ENCODE measurements around the gene RABGAP1L. TPM values are rescaled to one million over a fixed set of nuclear protein-coding genes. Genes with fewer than 3 reads are reported as not detected.

Gene RABGAP1L
- total and polyA plus RNA-seq, 2 of the 4 experiments (the other 2 are of a cell fraction) = 7.9 to 26.7 TPM

DNA sequence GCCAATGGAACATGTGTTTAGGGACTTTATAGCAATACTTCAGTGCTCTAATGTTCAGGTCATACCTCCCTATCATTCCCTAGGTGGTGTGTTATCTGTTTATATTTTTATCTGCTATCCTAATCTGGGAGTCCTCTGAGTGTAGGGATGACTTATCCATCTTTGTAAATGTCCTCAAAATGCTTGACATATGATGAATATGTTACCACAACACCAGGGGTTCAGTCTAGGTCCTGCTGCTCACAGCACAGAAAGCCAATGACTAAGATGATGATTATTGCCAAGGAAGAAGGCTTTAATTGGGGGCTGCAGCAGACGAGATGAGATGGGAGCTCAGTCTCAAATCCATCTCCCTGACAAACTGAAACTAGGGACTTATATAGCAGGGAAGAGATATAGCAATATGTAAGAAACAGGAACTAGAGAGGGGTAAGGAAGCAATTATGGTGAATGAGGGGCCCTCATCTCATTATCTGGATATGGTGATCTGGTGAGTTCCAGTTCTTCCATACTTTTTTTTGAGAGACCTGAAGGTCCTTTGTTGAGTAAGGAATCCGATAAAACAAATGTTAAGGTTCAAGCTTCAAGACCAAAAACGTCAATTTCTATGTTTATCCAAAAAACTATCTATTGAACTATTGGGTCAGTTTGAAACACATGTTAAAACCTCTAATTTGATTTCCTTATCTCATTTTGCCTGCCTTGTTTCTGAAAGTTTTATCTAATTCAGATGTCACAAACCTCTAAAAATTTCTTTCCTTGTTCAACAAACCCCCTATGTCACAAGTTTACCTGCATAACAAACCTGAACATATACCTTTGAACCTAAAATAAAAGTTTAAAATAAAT, 583.7 kb downstream of the RABGAP1L start:
- ChIA-PET CTCF (interaction anchor here (1.4 to 3.0 kb wide), 3 partner anchors 12 to 484 kb away, joined by 4 to 11 read pairs (median 6); no protein-coding TSS in a partner anchor), POLR2A (ENCODE audit: unreplicated experiment) (no interaction called here)
- H2AK5ac ChIP-seq (ENCODE audit: low read depth, low read length) = no peak overlapping the region
- intact Hi-C loops (cut with micrococcal nuclease) = loop anchor here (5.0 to 10.0 kb wide), 3 partner anchors 651 to 1998 kb away; no protein-coding TSS in a partner anchor
- no peak overlapping the region for H2AFZ ChIP-seq (replicated peaks; ENCODE audit: low read length, poor library complexity)
- no peak overlapping the region for H3K23ac ChIP-seq (ENCODE audit: low read depth, low read length)
- H2BK15ac ChIP-seq (ENCODE audit: low read depth, low read length) = no peak overlapping the region
- H2BK5ac ChIP-seq (ENCODE audit: low read depth, low read length, poor library complexity, severe bottlenecking) = no peak overlapping the region
- no peaks in the 10 kb centered on the region for H3K36me3 ChIP-seq (ENCODE audit: control insufficient read depth, insufficient read depth, low read length)
- BruUV-seq (replicated peaks) = no TSS peak
- H3K18ac ChIP-seq (ENCODE audit: low read depth, low read length) = peak overlapping the region; percentile 47; the same call in 1 of the 2 replicates
- no peak overlapping the region for H3K4ac ChIP-seq (ENCODE audit: low read depth, low read length)
- peak; percentile 12 for DNase-seq
- WGBS, 2 experiments (ENCODE audit: extremely low coverage in 2 of 2, insufficient read length in 1 of 2) = no CpG with 5 or more reads among the region's 3 CpGs
- no peaks in the 10 kb centered on the region for H3K4me1 ChIP-seq (ENCODE audit: control insufficient read depth, insufficient read depth, low read length)
- dilution Hi-C loops (cut with HindIII; ENCODE audit: low sequenced_read_pairs, unreplicated experiment) = no loop called here
- H4K91ac ChIP-seq (ENCODE audit: insufficient read depth, low read depth, low read length) = no peak overlapping the region
- H3K4me3 ChIP-seq (ENCODE audit: insufficient read depth, low read depth, low read length) = no peak overlapping the region
- H3K79me1 ChIP-seq (ENCODE audit: low read depth in 1 of 2, low read length in 2 of 2) = no peaks in the 10 kb centered on the region
- no peaks in the 10 kb centered on the region for H3K27me3 ChIP-seq (ENCODE audit: control insufficient read depth, insufficient read depth, low read length)
- no peaks in the 10 kb centered on the region for H3K9me1 ChIP-seq (ENCODE audit: insufficient read depth, low read length)
- H3K4me2 ChIP-seq (ENCODE audit: low read depth, low read length) = peak overlapping the region; percentile 37; the same call in 1 of the 2 replicates
- no peaks in the 10 kb centered on the region for H3K9me3 ChIP-seq (ENCODE audit: control insufficient read depth, insufficient read depth, low read length)
- no peak overlapping the region for H4K8ac ChIP-seq (ENCODE audit: low read depth in 2 of 2, low read length in 2 of 2)
- H4K20me1 ChIP-seq (ENCODE audit: insufficient read depth, low read length) = no peaks in the 10 kb centered on the region
- no peak overlapping the region for H2BK20ac ChIP-seq (ENCODE audit: low read depth, low read length)
- in situ Hi-C loops (cut with MboI; ENCODE audit: low sequenced_read_pairs) = loop anchor here (25.0 kb wide), 1 partner anchor 2006 kb away; no protein-coding TSS in a partner anchor
- H3K14ac ChIP-seq (replicated peaks; ENCODE audit: low read depth, low read length) = no peak overlapping the region
- H3K56ac ChIP-seq (ENCODE audit: extremely low read depth, insufficient read depth, low read length) = no peak overlapping the region
- H4K5ac ChIP-seq (ENCODE audit: low read depth, low read length) = no peak overlapping the region
- H2BK120ac ChIP-seq (ENCODE audit: low read depth, low read length) = no peak overlapping the region
- TF ChIP-seq CHD1 (IDR thresholded peaks at IDR 0.05; ENCODE audit: low read depth, low read length) (no peak), MAFK (IDR thresholded peaks at IDR 0.05; ENCODE audit: low read depth, low read length) (no peak), FOS (IDR thresholded peaks at IDR 0.05; ENCODE audit: low read depth, low read length) (no peak), MXI1 (IDR thresholded peaks at IDR 0.05; ENCODE audit: borderline replicate concordance, low read depth, low read length) (no peak), CEBPB (IDR thresholded peaks at IDR 0.05; ENCODE audit: low read depth, low read length) (no peak), BHLHE40 (IDR thresholded peaks at IDR 0.05; ENCODE audit: low read depth, low read length) (no peak), RAD21 (IDR thresholded peaks at IDR 0.05; ENCODE audit: low read length) (no peak), RCOR1 (IDR thresholded peaks at IDR 0.05; ENCODE audit: insufficient replicate concordance, low read length) (no peak), ELK1 (IDR thresholded peaks at IDR 0.05; ENCODE audit: borderline replicate concordance, low read depth, low read length) (no peak)
- TF ChIP-seq, protein P1, sequence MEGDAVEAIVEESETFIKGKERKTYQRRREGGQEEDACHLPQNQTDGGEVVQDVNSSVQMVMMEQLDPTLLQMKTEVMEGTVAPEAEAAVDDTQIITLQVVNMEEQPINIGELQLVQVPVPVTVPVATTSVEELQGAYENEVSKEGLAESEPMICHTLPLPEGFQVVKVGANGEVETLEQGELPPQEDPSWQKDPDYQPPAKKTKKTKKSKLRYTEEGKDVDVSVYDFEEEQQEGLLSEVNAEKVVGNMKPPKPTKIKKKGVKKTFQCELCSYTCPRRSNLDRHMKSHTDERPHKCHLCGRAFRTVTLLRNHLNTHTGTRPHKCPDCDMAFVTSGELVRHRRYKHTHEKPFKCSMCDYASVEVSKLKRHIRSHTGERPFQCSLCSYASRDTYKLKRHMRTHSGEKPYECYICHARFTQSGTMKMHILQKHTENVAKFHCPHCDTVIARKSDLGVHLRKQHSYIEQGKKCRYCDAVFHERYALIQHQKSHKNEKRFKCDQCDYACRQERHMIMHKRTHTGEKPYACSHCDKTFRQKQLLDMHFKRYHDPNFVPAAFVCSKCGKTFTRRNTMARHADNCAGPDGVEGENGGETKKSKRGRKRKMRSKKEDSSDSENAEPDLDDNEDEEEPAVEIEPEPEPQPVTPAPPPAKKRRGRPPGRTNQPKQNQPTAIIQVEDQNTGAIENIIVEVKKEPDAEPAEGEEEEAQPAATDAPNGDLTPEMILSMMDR (conservative IDR thresholded peaks at IDR 0.05; ENCODE audit: low read depth, low read length) = no peak
- H3K9ac ChIP-seq (ENCODE audit: low read depth, low read length) = no peak overlapping the region
- H3K27ac ChIP-seq (ENCODE audit: insufficient read depth, low read length) = no peak overlapping the region
- ATAC-seq (ENCODE audit: low read depth) = no peak
- H2AK9ac ChIP-seq (replicated peaks; ENCODE audit: low read depth, low read length, poor library complexity) = no peak overlapping the region
